Measurements from ENCODE around the gene ELOVL6.

DNA sequence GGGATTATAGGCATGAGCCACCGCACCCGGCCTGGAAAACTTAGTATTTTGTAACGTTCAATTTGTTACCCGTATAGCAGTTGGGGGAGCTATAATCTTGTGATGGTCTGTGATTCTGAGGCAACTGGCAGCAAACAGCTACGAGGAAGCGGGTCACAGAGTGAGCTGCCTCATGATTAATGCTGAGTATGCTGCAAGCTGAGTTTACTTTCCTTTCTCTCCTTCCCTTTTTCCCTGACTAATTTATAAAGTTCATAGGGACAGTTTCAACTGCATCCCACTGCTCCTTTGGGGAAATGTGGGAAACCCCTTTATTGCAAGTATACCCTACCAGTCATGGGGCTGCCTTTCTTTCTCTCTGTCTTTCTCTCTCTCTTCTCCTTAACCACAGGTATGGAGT lies 17.7 kb upstream of the ELOVL6 start:
- TF ChIP-seq CTCF (IDR thresholded peaks at IDR 0.05; ENCODE audit: low read depth, low read length): no peak
- no peak for TF ChIP-seq POLR2A (IDR thresholded peaks at IDR 0.05; ENCODE audit: extremely low read depth, insufficient read length)
- TF ChIP-seq, protein P1, sequence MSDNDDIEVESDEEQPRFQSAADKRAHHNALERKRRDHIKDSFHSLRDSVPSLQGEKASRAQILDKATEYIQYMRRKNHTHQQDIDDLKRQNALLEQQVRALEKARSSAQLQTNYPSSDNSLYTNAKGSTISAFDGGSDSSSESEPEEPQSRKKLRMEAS (IDR thresholded peaks at IDR 0.05; ENCODE audit: low read depth, low read length): no peak

Data from NB4 (cell line).